Large intestine (tissue), 3 donors: ENCODE results near the gene ANKRD33B. TPM values are rescaled to one million over a fixed set of nuclear protein-coding genes. Genes with fewer than 3 reads are reported as not detected.
"Not testable (repeated sequence)": the region's sequence is repeated elsewhere in the genome, so short reads cannot be mapped to it uniquely, and the experiment has no call there.

ENCODE experiments used
- DNase-seq, 2 donors: peaks; one replicate each; pipeline versions ENCODE4 v3.0.0 to v3.0.0-alpha.2; 2013
- H3K27ac ChIP-seq: one replicate; pipeline ENCODE4 v1.5.1; 2013; ENCODE audit warnings: low read length
- H3K27me3 ChIP-seq: 2 replicates; pipeline ENCODE4 v1.6.1; 2013; ENCODE audit warnings: low read length; ENCODE audit not compliant: control insufficient read depth, insufficient read depth
- H3K36me3 ChIP-seq: 2 replicates; pipeline ENCODE4 v1.6.1; 2013; ENCODE audit warnings: low read length; ENCODE audit not compliant: control insufficient read depth, insufficient read depth
- H3K4me1 ChIP-seq: one replicate; pipeline ENCODE4 v1.6.1; 2013; ENCODE audit warnings: low read length; ENCODE audit not compliant: control insufficient read depth, insufficient read depth
- H3K4me3 ChIP-seq: one replicate; pipeline ENCODE4 v1.5.1; 2013; ENCODE audit warnings: low read length
- H3K9me3 ChIP-seq: one replicate; pipeline ENCODE4 v1.6.1; 2013; ENCODE audit warnings: mild to moderate bottlenecking, low read depth, low read length, moderate library complexity; ENCODE audit not compliant: control insufficient read depth
- WGBS: methylation state at CpG from one replicate; pipeline ENCODE4 v1.1.5; 2013; ENCODE audit warnings: low lambda C conversion rate; ENCODE audit not compliant: insufficient coverage; 5-methylcytosine and 5-hydroxymethylcytosine counted together
- polyA plus RNA-seq: library from polyadenylated mRNA; unstranded; fragments of 120-200 nt; gene quantifications from one replicate; pipeline ENCODE4 v1.2.1, GENCODE V29; 2013

ANKRD33B gene
- polyA plus RNA-seq, 1 donor = 0.88 TPM

DNA sequence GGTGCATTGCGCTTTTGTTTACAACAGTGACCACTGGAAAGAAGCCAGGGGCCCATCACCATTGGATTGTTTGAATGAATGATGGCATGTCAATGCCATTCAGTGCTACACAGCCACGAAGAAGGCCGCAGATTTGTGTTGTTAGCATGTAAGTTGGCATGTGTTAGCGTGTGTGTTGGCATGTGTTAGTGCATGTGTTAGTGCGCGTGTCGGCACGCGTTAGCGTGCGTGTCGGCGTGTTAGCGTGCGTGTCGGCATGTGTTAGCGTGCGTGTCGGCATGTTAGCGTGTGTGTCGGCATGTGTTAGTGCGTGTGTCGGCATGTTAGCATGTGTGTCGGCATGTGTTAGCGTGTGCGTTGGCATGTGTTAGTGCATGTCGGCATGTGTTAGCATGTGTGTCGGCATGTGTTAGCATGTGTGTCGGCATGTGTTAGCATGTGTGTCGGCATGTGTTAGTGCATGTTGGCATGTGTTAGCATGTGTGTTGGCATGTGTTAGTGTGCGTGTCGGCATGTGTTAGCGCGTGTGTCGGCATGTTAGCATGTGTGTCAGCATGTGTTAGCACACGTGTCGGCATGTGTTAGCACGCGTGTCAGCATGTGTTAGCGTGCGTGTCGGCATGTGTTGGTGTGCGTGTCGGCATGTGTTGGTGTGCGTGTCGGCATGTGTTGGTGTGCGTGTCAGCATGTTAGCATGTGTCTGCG is 15.3 kb upstream of the ANKRD33B start:
- no peak for DNase-seq
- Histone ChIP-seq H3K36me3 (no peaks in the 10 kb centered on the region), H3K4me1 (no peaks in the 10 kb centered on the region), H3K27me3 (peaks cover 17% of the 10 kb centered on the region), H3K27ac (no peak overlapping the region), H3K9me3 (peaks cover 3% of the 10 kb centered on the region), H3K4me3 (no peak overlapping the region)
- 100% methylated on average over 4 of the region's 48 CpGs for WGBS

DNA sequence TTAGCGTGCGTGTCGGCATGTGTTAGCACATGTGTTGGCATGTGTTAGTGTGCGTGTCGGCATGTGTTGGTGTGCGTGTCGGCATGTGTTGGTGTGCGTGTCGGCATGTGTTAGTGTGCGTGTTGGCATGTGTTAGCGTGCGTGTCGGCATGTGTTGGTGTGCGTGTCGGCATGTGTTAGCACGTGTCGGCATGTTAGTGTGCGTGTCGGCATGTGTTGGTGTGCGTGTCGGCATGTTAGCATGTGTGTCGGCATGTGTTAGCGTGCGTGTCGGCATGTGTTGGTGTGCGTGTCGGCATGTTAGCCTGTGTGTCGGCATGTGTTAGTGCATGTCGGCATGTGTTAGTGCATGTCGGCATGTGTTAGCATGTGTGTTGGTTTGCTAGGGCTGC is 14.8 kb upstream of the ANKRD33B start:
- peaks cover 13% of the 10 kb centered on the region for H3K27me3 ChIP-seq
- H3K4me1 ChIP-seq, H3K27ac ChIP-seq, H3K9me3 ChIP-seq, H3K36me3 ChIP-seq, H3K4me3 ChIP-seq, DNase-seq: not testable (repeated sequence)
- 100% methylated on average over 4 of the region's 30 CpGs for WGBS

DNA sequence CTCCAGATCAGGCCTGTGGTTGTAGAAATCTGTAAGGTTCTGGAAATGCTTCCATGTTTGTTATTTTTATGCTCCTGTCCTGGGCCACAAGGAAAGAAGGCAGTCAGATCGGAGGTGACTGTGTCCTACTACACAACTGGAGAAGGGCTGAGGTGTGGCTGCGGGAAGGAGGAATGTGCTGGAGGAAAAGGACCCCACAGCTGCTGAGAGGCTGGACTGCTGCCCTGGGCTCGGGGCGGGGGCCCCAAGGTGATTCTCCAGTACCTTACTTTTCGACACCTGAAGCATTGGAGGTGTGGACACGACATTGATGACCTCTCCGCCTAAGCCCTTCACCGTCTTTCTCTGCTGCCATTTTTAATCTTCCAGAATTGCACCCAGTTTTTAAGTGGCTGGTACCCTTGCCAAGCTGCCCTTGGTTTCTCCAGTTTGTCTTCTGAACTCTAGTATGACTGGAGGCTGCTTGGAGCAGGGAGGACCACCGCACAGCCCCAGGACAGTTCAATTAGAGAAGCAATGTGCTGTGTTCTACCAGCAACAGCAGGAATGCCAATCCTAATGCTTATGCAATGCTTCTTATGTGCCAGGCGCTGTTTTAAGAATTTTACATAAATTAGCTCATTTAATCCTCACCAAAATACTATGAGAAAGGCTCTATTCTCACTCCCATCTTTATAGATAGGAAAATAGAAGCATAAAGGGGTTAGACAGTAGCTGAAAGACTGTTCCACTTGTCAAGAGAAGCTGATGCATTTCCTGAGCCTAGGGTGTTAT is 13.5 kb upstream of the ANKRD33B start:
- H3K36me3 ChIP-seq = no peaks in the 10 kb centered on the region
- peaks cover 11% of the 10 kb centered on the region for H3K27me3 ChIP-seq
- H3K9me3 ChIP-seq = peaks cover 3% of the 10 kb centered on the region
- no peak overlapping the region for H3K4me3 ChIP-seq
- no peak for DNase-seq
- no CpG with 5 or more reads among the region's 10 CpGs for WGBS
- H3K27ac ChIP-seq = no peak overlapping the region
- H3K4me1 ChIP-seq = no peaks in the 10 kb centered on the region

DNA sequence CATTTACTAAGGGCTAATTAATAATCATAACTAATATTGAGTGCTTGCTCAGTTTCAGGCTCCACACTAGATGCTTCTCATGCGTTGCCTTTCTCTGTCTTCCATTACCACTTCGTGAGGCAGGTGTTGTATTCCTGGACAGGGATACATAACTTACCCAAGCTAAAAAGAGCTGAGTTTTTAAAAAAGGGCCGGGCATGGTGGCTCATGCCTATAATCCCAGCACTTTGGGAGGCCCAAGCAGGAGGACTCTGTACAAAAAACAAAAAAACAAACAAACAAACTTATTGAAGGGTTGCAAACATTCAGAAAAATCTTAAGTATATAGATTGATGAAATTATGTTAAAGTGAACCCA is 12.1 kb upstream of the ANKRD33B start:
- WGBS = 100% methylated on average over 1 of the region's 3 CpGs
- DNase-seq = no peak
- Histone ChIP-seq H3K27ac (no peak overlapping the region), H3K9me3 (peaks cover 3% of the 10 kb centered on the region), H3K36me3 (no peaks in the 10 kb centered on the region), H3K4me3 (no peak overlapping the region), H3K4me1 (no peaks in the 10 kb centered on the region), H3K27me3 (peaks cover 19% of the 10 kb centered on the region)

DNA sequence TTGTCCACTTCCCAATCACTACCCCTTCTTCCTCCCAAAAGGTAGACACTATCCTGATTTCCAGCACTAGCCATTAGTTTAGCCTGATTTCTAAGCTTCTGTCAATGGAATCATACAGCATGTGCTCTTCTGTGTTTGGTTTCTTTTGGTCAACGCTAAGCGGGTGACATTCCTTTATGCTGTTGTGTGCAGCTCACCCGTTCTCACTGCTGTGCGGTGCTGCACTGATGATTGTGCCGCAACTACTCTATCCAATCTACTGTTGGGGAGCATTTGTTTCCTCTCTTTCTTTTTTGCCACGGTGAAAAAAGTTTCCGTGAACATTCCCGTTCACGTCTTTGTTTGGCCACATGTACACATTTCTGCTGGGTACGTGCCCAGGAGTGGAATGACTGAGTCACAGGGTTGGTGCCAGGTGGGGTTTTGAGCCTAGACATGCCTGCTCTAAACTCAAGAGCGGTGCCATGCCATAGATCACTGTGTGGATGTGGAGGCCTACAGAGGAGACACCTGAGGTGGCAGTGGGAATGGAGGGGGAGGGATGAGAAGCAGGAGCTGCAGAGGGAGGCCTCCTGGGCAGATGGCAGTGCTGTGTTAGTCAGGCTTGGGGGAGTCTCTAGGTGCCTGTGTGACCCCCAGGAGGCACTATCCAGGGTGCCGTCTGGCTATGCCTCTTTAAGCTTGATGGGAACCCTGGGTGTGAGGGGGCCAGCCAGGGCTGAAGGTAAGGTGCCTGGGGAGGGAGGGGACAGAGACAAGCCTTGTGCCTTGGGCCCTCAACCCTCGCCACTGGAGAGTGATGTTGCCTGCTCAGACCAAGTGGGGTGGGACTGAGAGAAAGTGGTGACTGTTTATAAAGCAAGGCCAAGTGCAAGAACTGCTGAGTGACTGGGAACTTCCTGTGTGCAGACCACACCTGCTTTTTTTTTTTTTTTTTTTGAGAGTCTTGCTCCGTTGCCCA is 11.4 kb upstream of the ANKRD33B start:
- no CpG with 5 or more reads among the region's 14 CpGs for WGBS
- no peak overlapping the region for H3K27ac ChIP-seq
- H3K9me3 ChIP-seq = peaks cover 3% of the 10 kb centered on the region
- no peaks in the 10 kb centered on the region for H3K4me1 ChIP-seq
- no peaks in the 10 kb centered on the region for H3K36me3 ChIP-seq
- H3K4me3 ChIP-seq = no peak overlapping the region
- H3K27me3 ChIP-seq = peaks cover 24% of the 10 kb centered on the region
- no peak for DNase-seq

DNA sequence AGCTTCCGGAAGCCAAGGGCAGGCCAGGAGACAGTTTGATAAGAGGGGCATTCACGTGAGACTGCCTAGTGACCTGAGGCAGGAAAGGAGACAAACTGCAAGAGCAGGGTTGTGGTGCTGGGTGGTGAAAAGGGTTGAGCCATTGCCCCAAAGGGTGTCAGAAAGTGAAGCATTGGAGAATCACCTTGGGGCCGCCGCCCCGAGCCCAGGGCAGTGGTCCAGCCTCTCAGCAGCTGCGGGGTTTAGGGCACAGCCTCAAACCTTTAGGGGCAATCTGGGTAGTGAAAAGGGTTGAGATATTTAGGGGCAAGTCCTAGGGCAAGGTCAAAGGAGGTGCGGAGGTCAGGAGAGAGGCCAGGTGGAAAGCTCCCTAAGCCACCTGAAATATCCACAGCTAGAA is 10.4 kb upstream of the ANKRD33B start:
- Histone ChIP-seq H3K27me3 (peaks cover 29% of the 10 kb centered on the region), H3K36me3 (no peaks in the 10 kb centered on the region), H3K9me3 (peaks cover 1% of the 10 kb centered on the region), H3K4me3 (no peak overlapping the region), H3K4me1 (no peaks in the 10 kb centered on the region), H3K27ac (no peak overlapping the region)
- DNase-seq = no peak
- no CpG with 5 or more reads among the region's 7 CpGs for WGBS

DNA sequence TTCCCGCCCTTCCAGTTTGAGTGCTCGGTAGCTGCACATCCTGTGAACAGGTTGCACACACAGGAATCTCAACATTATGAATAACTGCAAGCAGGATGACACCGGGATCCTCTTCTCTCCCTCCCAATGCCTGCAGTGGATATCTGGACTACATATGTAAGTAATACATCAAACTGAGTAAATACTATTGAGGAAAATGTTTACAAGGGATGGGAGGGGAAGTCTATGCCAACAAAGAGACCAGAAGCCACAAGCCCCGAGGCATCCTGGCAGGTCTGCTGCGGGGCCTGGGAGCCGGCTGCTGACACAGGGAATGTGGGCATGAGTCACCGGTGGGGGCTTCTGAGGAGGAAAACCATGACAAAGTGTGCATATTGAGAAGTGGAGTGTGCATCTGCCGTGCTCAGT is 8.6 kb upstream of the ANKRD33B start:
- H3K9me3 ChIP-seq = no peaks in the 10 kb centered on the region
- no peak overlapping the region for H3K4me3 ChIP-seq
- H3K27ac ChIP-seq = no peak overlapping the region
- DNase-seq = no peak
- H3K4me1 ChIP-seq = no peaks in the 10 kb centered on the region
- 93% methylated on average over 2 of the region's 8 CpGs for WGBS
- no peaks in the 10 kb centered on the region for H3K36me3 ChIP-seq
- H3K27me3 ChIP-seq = peaks cover 44% of the 10 kb centered on the region

DNA sequence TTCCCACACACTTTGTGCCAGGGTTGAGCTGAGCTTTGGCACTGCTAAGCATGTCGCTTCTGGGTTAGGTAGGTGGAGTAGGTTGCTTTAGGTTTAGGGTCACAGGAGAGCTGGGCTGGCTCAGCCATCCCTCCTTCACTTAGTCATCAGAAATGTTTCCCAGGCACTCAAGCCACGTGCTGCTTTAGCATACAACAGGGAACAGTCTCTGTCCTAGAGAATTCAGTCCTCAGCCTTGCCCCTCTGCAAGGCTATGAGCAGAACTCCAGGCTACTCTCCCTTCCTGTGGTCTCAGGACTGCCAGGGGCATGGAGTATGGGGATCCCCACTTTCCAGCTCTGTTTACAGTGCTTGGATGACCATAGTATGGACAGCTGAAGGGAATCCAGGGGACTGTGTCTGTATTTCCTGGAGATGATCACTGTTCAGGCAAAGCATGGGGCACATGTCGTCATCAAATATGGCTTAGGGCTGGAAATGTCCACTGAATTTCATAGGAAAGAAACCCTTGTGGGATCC is 7.5 kb upstream of the ANKRD33B start:
- no peak for DNase-seq
- H3K36me3 ChIP-seq = no peaks in the 10 kb centered on the region
- no peaks in the 10 kb centered on the region for H3K4me1 ChIP-seq
- H3K9me3 ChIP-seq = no peaks in the 10 kb centered on the region
- WGBS = no CpG with 5 or more reads among the region's 3 CpGs
- peaks cover 53% of the 10 kb centered on the region for H3K27me3 ChIP-seq
- no peak overlapping the region for H3K27ac ChIP-seq
- no peak overlapping the region for H3K4me3 ChIP-seq

DNA sequence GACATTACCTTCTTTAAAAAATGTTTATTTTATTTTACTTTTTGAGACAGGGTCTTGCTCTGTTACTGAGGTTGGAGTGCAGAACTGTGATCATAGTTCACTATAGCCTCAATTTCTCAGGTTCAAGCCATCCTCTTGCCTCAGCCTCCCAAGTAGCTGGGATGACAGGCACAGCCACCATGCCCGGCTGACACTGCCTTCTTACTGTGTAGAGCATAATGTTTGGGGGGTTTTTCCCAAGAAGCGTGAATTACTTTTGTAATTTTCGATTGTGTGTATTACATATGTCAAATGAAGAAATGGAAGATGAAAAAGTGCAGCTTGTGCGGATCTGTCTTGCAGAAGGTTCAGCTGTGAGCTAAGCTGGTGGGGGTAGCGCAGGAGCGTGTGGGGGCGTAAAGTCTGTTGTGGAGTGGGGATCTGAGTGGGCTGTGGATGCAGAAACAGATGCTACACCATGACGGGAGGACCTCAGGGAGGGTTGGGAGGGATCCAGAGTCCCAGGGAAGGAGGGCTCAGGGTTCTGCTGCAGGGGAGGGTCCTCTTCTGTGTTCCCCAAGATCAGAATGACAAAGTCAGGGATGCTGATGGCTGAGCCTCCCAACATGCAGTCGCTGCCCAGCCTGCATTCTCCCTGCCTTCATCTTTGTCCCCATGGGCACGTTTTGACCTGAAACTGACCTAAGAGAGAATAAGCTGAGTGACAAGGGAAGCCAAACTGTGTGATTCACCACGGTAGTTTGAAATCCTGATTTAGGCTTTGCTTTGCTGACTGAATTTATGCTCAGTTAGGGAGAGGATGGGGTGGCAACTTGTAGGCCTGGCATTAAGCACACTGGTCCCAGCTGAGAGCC is 6.8 kb upstream of the ANKRD33B start:
- WGBS = no CpG with 5 or more reads among the region's 11 CpGs
- Histone ChIP-seq H3K4me3 (no peak overlapping the region), H3K4me1 (no peaks in the 10 kb centered on the region), H3K27ac (no peak overlapping the region), H3K9me3 (no peaks in the 10 kb centered on the region), H3K27me3 (peaks cover 58% of the 10 kb centered on the region), H3K36me3 (no peaks in the 10 kb centered on the region)
- no peak for DNase-seq
